GM23338 (cell line): Measurements from ENCODE around the gene CEACAM4. TPM values are rescaled to one million over a fixed set of nuclear protein-coding genes. Genes with fewer than 3 reads are reported as not detected.

Experiments
- ATAC-seq: fragments of 200-7000 bp; cut with Tn5 transposase; 3 replicates; pipeline ENCODE4 v1.9.1; 2020
- DNase-seq: peaks from one replicate; pipeline ENCODE4 v3.0.0-alpha.2; 2015; ENCODE audit warnings: low spot score
- H2AFZ ChIP-seq: fragments of 200-600 bp; sonication (generic); 2 replicates; pipeline ENCODE4 v1.8.0; 2016; ENCODE audit warnings: antibody characterized with exemption, mild to moderate bottlenecking, moderate library complexity
- H3F3A ChIP-seq: fragments of 200-600 bp; sonication (generic); replicated peaks from 2 replicates; pipeline ENCODE4 v1.8.0; 2017; ENCODE audit warnings: antibody characterized with exemption, mixed run types, low read depth
- H3K27ac ChIP-seq: fragments of 200-600 bp; sonication (generic); 2 replicates; pipeline ENCODE4 v1.6.1; 2016; ENCODE audit warnings: low read depth
- H3K27me3 ChIP-seq: fragments of 200-600 bp; sonication (generic); 2 replicates; pipeline ENCODE4 v1.8.0; 2016; ENCODE audit warnings: mild to moderate bottlenecking, mixed run types, moderate library complexity; ENCODE audit not compliant: insufficient read depth
- H3K36me3 ChIP-seq: fragments of 200-600 bp; sonication (generic); 2 replicates; pipeline ENCODE4 v1.8.0; 2016; ENCODE audit warnings: mild to moderate bottlenecking; ENCODE audit not compliant: insufficient read depth
- H3K4me1 ChIP-seq: fragments of 200-600 bp; sonication (generic); 2 replicates; pipeline ENCODE4 v1.8.0; 2016; ENCODE audit warnings: mild to moderate bottlenecking, moderate library complexity; ENCODE audit not compliant: insufficient read depth
- H3K4me2 ChIP-seq: fragments of 200-600 bp; sonication (generic); 2 replicates; pipeline ENCODE4 v1.7.1; 2017; ENCODE audit warnings: mixed run types
- H3K4me3 ChIP-seq: fragments of 200-600 bp; sonication (generic); 2 replicates; pipeline ENCODE4 v1.6.1; 2016; ENCODE audit warnings: mixed run types
- H3K79me2 ChIP-seq: fragments of 200-600 bp; sonication (generic); replicated peaks from 2 replicates; pipeline ENCODE4 v1.8.0; 2017; ENCODE audit warnings: mild to moderate bottlenecking; ENCODE audit not compliant: insufficient read depth
- H3K9me2 ChIP-seq: fragments of 200-600 bp; sonication (generic); 2 replicates; pipeline ENCODE4 v1.8.0; 2017; ENCODE audit not compliant: insufficient read depth
- H4K20me1 ChIP-seq: fragments of 200-600 bp; sonication (generic); replicated peaks from 2 replicates; pipeline ENCODE4 v1.8.0; 2017; ENCODE audit warnings: mild to moderate bottlenecking; ENCODE audit not compliant: insufficient read depth
- H3K27ac Mint-ChIP-seq: 2 replicates; pipeline ENCODE4 v1.8.0; 2020; ENCODE audit warnings: inconsistent platforms, mild to moderate bottlenecking, moderate library complexity, mixed read lengths
- H3K27me3 Mint-ChIP-seq: 3 replicates; pipeline ENCODE4 v1.8.0; 2022; ENCODE audit warnings: low read depth, mild to moderate bottlenecking, moderate library complexity, mixed read lengths, inconsistent platforms; ENCODE audit not compliant: insufficient read depth, poor library complexity
- H3K36me3 Mint-ChIP-seq: 3 replicates; pipeline ENCODE4 v1.8.0; 2021; ENCODE audit warnings: low read depth, mild to moderate bottlenecking, inconsistent platforms, moderate library complexity, mixed read lengths
- H3K4me1 Mint-ChIP-seq: 3 replicates; pipeline ENCODE4 v1.8.0; 2020; ENCODE audit warnings: mild to moderate bottlenecking, inconsistent platforms, mixed read lengths
- H3K4me3 Mint-ChIP-seq: 3 replicates; pipeline ENCODE4 v1.8.0; 2021; ENCODE audit warnings: moderate library complexity, mild to moderate bottlenecking, inconsistent platforms, mixed read lengths
- H3K9me3 Mint-ChIP-seq: 3 replicates; pipeline ENCODE4 v1.8.0; 2020; ENCODE audit warnings: moderate library complexity, mild to moderate bottlenecking, inconsistent platforms, mixed read lengths
- CREB1 ChIP-seq: fragments of 250-450 bp; sonication (Bioruptor Pico); IDR thresholded peaks from 2 replicates; pipeline ENCODE4 v1.5.0; 2020; ENCODE audit warnings: low read depth, mild to moderate bottlenecking, moderate library complexity
- EZH2 ChIP-seq: fragments of 200-600 bp; sonication (generic); IDR thresholded peaks from one replicate; pipeline ENCODE4 v1.8.0; 2017; ENCODE audit warnings: antibody characterized with exemption, mild to moderate bottlenecking, low read depth; ENCODE audit not compliant: unreplicated experiment
- EZH2phosphoT487 ChIP-seq: fragments of 200-600 bp; sonication (generic); IDR thresholded peaks from one replicate; pipeline ENCODE4 v1.8.1; 2018; ENCODE audit warnings: antibody characterized with exemption; ENCODE audit not compliant: unreplicated experiment
- JUNB ChIP-seq: IDR thresholded peaks from one replicate; pipeline ENCODE4 v1.6.1; 2016; ENCODE audit warnings: antibody characterized with exemption; ENCODE audit not compliant: unreplicated experiment
- NANOG ChIP-seq: IDR thresholded peaks from 2 replicates; pipeline ENCODE4 v1.6.1; 2016; ENCODE audit warnings: antibody characterized with exemption, borderline replicate concordance
- POLR2AphosphoS5 ChIP-seq: IDR thresholded peaks from 2 replicates; pipeline ENCODE4 v1.6.1; 2016; ENCODE audit warnings: antibody characterized with exemption, low read depth
- STAT1 ChIP-seq: IDR thresholded peaks from one replicate; pipeline ENCODE4 v1.6.1; 2016; ENCODE audit warnings: antibody characterized with exemption; ENCODE audit not compliant: unreplicated experiment
- ZNF114 ChIP-seq: fragments of 250-450 bp; sonication (Bioruptor Pico); IDR thresholded peaks from 2 replicates; pipeline ENCODE4 v1.5.0; 2020; ENCODE audit warnings: mild to moderate bottlenecking, moderate library complexity
- ZNF331 ChIP-seq: fragments of 250-450 bp; sonication (Bioruptor Pico); IDR thresholded peaks from 2 replicates; pipeline ENCODE4 v1.5.0; 2020; ENCODE audit warnings: low read depth, mild to moderate bottlenecking, moderate library complexity
- polyA plus RNA-seq: library from polyadenylated mRNA; unstranded; fragments of >200 nt; fragmentation: Nextera tagmentation; extraction: Ambion mirVana; gene quantifications from 2 replicates; pipeline ENCODE4 v1.2.1, GENCODE V29; 2016
- total RNA-seq: library from RNA; depleted of rRNA; stranded (reverse); fragments of >200 nt; shearing (Covaris generic); gene quantifications from 2 replicates; pipeline ENCODE4 v1.2.3, GENCODE V29; 2014
- TF ChIP-seq, protein P1 (sequence below): fragments of 250-450 bp; sonication (Bioruptor Pico); IDR thresholded peaks from 2 replicates; pipeline ENCODE4 v1.5.0; 2020; ENCODE audit warnings: mild to moderate bottlenecking, moderate library complexity
- TF ChIP-seq, protein P2 (sequence below): IDR thresholded peaks from 2 replicates; pipeline ENCODE4 v1.6.1; 2016; ENCODE audit warnings: antibody characterized with exemption
- TF ChIP-seq, protein P3 (sequence below), 2 experiments: fragments of 200-600 bp in 1 of 2; sonication (generic) in 1 of 2; conservative IDR thresholded peaks; 2 replicates each; pipeline versions ENCODE4 v1.5.1 to v1.6.1; 2016 to 2017; ENCODE audit warnings: antibody characterized with exemption in 2 of 2, low read depth in 2 of 2, mild to moderate bottlenecking in 2 of 2, moderate library complexity in 1 of 2
- TF ChIP-seq, protein P4 (sequence below): IDR thresholded peaks from one replicate; pipeline ENCODE4 v1.6.1; 2018; ENCODE audit warnings: antibody characterized with exemption; ENCODE audit not compliant: unreplicated experiment

CEACAM4 gene
- total and polyA plus RNA-seq, 2 experiments from 2014 or later, result not detected

DNA sequence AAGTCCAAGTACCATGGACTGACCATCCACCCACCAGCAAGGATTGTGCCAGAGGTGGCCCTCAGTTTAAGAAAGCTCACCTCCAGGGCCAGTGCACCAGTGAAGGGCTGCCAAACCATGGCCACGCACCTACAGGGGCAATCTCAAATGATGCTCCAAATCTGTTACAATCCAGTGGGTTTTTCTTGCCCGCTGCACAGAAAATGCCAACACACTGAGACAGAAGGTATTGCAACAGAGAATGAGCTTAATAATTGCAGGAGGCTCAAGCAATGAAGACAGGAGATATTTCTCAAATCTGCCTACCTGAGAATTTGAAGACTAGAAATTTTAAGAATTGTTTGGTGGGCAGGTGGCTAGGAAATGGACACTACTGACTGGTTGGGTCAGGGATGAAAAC, 39.2 kb upstream of the CEACAM4 start:
- Histone ChIP-seq H3F3A (no peaks in the 10 kb centered on the region), H3K79me2 (no peaks in the 10 kb centered on the region), H3K4me3 (no peak overlapping the region), H3K27me3 (no peaks in the 10 kb centered on the region; the same call in 1 of the 2 replicates), H4K20me1 (no peaks in the 10 kb centered on the region), H2AFZ (no peak overlapping the region), H3K9me2 (peaks cover 9% of the 10 kb centered on the region; the same call in 1 of the 2 replicates), H3K36me3 (no peaks in the 10 kb centered on the region), H3K4me1 (no peaks in the 10 kb centered on the region), H3K27ac (no peak overlapping the region), H3K4me2 (no peak overlapping the region)
- Mint-ChIP-seq H3K27ac (no peak overlapping the region), H3K27me3 (no peaks in the 10 kb centered on the region), H3K36me3 (no peaks in the 10 kb centered on the region), H3K4me3 (no peak overlapping the region), H3K9me3 (peaks cover 30% of the 10 kb centered on the region; the same call in 2 of the 3 replicates), H3K4me1 (no peaks in the 10 kb centered on the region)
- ATAC-seq, result no peak
- DNase-seq, result no peak
- no peak for TF ChIP-seq ZNF331 (CRISPR knock-in tag)
- no peak for TF ChIP-seq ZNF114
- TF ChIP-seq CREB1 (CRISPR knock-in tag), result no peak
- TF ChIP-seq NANOG, result no peak
- no peak for TF ChIP-seq EZH2
- TF ChIP-seq, protein P1, sequence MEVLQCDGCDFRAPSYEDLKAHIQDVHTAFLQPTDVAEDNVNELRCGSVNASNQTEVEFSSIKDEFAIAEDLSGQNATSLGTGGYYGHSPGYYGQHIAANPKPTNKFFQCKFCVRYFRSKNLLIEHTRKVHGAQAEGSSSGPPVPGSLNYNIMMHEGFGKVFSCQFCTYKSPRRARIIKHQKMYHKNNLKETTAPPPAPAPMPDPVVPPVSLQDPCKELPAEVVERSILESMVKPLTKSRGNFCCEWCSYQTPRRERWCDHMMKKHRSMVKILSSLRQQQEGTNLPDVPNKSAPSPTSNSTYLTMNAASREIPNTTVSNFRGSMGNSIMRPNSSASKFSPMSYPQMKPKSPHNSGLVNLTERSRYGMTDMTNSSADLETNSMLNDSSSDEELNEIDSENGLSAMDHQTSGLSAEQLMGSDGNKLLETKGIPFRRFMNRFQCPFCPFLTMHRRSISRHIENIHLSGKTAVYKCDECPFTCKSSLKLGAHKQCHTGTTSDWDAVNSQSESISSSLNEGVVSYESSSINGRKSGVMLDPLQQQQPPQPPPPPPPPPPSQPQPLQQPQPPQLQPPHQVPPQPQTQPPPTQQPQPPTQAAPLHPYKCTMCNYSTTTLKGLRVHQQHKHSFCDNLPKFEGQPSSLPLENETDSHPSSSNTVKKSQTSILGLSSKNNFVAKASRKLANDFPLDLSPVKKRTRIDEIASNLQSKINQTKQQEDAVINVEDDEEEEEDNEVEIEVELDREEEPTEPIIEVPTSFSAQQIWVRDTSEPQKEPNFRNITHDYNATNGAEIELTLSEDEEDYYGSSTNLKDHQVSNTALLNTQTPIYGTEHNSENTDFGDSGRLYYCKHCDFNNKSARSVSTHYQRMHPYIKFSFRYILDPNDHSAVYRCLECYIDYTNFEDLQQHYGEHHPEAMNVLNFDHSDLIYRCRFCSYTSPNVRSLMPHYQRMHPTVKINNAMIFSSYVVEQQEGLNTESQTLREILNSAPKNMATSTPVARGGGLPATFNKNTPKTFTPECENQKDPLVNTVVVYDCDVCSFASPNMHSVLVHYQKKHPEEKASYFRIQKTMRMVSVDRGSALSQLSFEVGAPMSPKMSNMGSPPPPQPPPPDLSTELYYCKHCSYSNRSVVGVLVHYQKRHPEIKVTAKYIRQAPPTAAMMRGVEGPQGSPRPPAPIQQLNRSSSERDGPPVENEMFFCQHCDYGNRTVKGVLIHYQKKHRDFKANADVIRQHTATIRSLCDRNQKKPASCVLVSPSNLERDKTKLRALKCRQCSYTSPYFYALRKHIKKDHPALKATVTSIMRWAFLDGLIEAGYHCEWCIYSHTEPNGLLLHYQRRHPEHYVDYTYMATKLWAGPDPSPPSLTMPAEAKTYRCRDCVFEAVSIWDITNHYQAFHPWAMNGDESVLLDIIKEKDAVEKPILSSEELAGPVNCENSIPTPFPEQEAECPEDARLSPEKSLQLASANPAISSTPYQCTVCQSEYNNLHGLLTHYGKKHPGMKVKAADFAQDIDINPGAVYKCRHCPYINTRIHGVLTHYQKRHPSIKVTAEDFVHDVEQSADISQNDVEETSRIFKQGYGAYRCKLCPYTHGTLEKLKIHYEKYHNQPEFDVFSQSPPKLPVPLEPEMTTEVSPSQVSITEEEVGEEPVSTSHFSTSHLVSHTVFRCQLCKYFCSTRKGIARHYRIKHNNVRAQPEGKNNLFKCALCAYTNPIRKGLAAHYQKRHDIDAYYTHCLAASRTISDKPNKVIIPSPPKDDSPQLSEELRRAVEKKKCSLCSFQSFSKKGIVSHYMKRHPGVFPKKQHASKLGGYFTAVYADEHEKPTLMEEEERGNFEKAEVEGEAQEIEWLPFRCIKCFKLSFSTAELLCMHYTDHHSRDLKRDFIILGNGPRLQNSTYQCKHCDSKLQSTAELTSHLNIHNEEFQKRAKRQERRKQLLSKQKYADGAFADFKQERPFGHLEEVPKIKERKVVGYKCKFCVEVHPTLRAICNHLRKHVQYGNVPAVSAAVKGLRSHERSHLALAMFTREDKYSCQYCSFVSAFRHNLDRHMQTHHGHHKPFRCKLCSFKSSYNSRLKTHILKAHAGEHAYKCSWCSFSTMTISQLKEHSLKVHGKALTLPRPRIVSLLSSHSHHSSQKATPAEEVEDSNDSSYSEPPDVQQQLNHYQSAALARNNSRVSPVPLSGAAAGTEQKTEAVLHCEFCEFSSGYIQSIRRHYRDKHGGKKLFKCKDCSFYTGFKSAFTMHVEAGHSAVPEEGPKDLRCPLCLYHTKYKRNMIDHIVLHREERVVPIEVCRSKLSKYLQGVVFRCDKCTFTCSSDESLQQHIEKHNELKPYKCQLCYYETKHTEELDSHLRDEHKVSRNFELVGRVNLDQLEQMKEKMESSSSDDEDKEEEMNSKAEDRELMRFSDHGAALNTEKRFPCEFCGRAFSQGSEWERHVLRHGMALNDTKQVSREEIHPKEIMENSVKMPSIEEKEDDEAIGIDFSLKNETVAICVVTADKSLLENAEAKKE, result no peak
- TF ChIP-seq JUNB, result no peak
- no peak for TF ChIP-seq STAT1
- TF ChIP-seq, protein P2, sequence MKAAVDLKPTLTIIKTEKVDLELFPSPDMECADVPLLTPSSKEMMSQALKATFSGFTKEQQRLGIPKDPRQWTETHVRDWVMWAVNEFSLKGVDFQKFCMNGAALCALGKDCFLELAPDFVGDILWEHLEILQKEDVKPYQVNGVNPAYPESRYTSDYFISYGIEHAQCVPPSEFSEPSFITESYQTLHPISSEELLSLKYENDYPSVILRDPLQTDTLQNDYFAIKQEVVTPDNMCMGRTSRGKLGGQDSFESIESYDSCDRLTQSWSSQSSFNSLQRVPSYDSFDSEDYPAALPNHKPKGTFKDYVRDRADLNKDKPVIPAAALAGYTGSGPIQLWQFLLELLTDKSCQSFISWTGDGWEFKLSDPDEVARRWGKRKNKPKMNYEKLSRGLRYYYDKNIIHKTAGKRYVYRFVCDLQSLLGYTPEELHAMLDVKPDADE, result no peak
- TF ChIP-seq, protein P3, sequence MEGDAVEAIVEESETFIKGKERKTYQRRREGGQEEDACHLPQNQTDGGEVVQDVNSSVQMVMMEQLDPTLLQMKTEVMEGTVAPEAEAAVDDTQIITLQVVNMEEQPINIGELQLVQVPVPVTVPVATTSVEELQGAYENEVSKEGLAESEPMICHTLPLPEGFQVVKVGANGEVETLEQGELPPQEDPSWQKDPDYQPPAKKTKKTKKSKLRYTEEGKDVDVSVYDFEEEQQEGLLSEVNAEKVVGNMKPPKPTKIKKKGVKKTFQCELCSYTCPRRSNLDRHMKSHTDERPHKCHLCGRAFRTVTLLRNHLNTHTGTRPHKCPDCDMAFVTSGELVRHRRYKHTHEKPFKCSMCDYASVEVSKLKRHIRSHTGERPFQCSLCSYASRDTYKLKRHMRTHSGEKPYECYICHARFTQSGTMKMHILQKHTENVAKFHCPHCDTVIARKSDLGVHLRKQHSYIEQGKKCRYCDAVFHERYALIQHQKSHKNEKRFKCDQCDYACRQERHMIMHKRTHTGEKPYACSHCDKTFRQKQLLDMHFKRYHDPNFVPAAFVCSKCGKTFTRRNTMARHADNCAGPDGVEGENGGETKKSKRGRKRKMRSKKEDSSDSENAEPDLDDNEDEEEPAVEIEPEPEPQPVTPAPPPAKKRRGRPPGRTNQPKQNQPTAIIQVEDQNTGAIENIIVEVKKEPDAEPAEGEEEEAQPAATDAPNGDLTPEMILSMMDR (conservative IDR thresholded peaks at IDR 0.05; ENCODE audit: low read depth in 2 of 2), result no peak
- TF ChIP-seq POLR2AphosphoS5, result no peak
- no peak for TF ChIP-seq EZH2phosphoT487
- TF ChIP-seq, protein P4, sequence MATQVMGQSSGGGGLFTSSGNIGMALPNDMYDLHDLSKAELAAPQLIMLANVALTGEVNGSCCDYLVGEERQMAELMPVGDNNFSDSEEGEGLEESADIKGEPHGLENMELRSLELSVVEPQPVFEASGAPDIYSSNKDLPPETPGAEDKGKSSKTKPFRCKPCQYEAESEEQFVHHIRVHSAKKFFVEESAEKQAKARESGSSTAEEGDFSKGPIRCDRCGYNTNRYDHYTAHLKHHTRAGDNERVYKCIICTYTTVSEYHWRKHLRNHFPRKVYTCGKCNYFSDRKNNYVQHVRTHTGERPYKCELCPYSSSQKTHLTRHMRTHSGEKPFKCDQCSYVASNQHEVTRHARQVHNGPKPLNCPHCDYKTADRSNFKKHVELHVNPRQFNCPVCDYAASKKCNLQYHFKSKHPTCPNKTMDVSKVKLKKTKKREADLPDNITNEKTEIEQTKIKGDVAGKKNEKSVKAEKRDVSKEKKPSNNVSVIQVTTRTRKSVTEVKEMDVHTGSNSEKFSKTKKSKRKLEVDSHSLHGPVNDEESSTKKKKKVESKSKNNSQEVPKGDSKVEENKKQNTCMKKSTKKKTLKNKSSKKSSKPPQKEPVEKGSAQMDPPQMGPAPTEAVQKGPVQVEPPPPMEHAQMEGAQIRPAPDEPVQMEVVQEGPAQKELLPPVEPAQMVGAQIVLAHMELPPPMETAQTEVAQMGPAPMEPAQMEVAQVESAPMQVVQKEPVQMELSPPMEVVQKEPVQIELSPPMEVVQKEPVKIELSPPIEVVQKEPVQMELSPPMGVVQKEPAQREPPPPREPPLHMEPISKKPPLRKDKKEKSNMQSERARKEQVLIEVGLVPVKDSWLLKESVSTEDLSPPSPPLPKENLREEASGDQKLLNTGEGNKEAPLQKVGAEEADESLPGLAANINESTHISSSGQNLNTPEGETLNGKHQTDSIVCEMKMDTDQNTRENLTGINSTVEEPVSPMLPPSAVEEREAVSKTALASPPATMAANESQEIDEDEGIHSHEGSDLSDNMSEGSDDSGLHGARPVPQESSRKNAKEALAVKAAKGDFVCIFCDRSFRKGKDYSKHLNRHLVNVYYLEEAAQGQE, result no peak
